NCI-H446 (cell line): Measurements from ENCODE around the gene USP3.
"Not testable (repeated sequence)": the region's sequence is repeated elsewhere in the genome, so short reads cannot be mapped to it uniquely, and the experiment has no call there.

Source experiments
- DNase-seq, 2 experiments: peaks; one replicate each; lab custom pipeline; 2025; lab: John Stamatoyannopoulos, UW

USP3 gene

DNA sequence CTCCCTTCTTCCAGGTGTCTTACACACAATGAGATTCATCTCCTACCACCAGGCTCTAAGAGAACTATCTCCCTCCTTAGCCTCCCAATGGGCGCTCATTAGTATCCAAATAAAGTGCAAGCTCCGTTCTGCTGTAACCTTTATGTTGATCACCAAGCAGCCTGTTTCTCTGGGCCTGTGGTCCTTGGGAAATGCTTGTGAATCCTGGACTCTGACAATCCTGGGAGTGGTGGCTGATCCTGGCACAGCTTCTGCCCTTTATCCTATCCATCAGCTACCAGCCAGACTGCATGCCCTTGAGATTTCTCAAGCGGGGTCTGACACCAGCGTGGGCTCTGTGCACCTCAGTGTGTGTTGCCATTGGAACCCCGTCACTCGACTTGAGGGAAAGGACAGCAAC, 26.1 kb upstream of the USP3 start:
- no peak for DNase-seq

DNA sequence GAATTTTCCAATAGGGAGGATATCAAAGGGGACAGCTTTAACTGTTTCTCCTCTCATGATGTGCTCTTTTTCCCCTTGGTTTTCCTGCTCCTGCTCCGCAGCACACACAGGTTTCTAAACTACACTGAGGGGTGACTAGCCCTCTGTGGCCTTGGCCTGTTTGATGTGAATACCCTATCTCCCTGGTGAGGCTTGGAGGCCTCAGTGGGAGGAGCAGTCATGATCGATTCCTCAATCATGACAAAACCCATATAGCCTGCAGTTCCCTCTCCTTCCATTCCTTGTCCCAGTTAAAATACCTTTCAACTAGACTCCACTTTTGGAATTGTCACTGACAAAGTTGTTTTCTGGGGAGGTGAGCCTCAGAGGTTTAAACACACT, 24.0 kb upstream of the USP3 start:
- DNase-seq, result no peak

DNA sequence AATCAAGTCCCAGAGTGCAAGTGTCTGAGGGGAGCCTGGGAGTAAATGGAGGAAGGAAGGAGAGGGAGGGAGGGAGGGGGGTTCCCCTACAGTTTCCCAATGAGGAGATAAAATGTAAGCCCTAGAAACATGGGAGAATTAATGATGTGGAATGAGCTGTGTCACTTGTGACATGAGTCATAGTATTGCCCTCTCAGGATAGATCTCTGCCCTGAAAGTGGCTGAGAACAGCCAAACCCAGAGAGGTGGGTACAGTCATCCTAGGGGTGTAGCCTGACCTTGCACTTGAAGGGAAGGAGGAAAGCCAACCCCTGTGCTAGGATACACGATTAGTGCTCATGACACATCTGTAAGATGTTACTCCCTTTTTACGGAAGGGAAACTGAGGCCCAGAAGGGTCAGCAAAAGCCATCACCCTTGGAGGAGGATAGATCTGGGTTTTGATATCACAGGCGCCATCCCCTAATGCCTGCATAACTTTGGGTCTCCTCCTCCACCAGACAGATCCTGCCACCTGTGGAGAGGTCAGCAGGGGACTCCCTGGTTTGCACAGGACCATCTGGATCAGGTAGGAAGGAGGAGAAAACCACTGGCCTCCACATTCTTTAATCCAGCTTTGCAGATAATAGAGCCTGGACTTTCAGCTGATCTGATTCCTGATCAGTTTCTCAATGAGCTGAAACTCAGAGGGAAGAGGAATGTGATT, 23.1 kb upstream of the USP3 start:
- DNase-seq, result no peak

DNA sequence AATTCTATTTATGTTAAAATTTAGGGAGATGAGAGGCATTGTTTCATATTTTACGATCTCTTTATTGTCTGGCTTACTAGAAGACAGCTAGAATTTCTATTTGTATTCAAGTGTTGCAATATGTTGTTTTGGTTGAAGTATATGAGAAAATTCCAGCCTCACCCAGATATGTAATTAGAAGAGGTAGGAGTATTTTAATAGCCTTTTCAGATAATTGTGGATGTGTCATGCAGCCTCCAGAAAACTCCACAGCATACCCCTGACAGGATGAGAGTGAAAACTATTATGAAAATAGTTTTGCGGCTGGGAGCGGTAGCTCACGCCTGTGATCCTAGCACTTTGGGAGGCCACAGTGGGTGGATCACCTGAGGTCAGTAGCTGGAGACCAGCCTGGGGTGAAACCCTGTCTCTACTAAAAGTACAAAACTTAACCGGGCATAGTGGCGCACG, 21.5 kb upstream of the USP3 start:
- no peak for DNase-seq

DNA sequence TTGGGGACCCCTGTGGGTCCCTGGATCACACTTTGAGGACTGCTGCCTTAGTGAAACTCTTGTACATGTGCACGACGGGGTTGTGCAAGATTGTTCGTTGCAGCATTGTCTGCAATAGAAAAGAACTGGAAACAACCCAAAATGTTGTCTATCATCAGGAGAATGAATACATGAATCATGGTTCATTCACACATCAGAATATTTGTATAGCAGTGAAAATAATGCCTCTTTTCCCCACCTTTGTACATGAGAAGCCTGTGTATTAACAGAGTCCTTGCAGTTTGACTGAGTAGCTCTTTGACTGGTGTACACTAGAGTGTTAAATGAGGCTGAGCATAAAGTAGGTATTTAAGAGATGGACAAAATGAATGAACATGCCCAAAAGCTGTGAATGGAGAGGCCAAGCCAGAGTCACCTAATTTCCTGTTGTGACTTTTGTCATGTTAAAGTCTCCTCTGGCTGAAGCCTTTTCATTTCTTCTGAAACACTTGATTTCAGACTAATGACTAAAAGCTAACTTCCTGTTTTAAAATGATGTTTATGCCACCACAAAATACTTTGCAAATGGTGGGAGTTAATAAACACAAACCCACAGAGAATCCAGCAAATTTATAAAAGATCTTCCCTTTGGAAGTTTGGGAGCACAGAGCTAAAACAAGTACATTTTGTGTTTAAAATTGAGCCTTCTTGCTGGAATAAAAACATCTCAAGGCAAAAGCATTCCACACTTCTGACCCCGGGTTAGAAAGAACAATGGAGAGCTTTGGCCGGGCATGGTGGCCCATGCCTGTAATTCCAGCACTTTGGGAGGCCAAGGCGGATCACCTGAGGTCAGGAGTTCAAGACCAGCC, 20.6 kb upstream of the USP3 start:
- no peak for DNase-seq

DNA sequence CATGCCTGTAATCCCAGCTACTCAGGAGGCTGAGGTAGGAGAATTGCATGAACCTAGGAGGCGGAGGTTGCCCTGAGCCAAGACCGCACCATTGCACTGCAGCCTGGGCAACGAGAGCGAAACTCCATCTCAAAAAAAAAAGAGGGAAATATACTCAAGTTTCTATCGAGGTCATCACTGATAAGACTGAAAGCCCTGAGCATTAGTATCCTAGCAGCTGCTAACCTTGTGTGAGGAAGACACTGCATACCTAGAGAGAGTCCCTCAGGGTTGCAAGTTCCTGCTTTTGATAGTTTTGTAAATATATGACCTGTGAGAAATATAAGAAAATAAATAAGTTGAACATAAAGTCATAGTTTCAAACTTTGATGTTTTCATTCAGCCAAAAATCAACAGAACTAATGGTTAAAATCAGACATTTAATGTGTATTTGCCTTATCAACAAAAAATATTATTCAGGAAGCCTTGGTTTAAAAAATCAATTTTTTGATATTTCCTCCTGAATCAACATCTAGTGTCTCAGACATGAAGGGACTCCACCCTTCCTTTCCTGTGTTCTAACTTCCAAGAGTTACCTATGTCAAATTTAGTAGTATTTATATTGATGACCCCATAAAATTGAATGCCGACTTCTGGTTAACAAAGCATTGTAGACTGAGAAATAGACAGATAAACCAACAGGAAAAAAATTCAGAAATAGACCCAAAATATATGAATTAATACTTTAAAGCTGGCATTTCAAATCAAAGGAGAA, 19.8 kb upstream of the USP3 start:
- DNase-seq, result no peak

DNA sequence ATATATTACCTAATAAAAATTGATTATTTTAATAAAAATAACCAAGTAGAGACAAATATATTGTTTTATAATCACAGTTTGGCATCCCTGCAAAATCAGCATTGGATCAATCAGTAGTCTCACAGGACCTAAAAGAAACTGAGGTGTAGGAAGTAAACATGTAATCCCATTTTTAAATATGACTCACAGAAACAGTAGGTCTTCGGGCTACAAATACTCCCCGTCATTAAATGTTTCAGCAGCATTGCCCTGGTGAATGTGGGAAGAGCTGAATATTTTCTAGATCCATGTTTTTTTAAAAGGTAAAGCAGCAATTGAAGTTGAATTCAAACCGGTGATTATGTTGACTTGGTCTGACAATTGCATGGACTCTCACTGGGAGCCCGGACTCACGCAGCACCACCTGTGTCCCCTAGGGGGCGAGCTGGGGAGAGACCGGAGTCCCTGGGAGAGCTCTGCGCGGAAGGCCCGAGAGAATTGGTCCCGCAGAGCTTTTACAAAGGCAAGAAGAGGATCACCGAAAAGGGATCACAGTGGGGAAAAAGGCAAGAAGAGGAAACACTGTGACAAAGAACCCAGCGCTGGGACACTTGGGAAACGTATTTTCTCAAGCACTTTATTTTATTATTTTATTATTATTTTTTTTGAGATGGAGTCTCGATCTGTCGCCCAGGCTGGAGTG, 17.2 kb upstream of the USP3 start:
- peak in 1 of 2 experiments; percentile 72 for DNase-seq

DNA sequence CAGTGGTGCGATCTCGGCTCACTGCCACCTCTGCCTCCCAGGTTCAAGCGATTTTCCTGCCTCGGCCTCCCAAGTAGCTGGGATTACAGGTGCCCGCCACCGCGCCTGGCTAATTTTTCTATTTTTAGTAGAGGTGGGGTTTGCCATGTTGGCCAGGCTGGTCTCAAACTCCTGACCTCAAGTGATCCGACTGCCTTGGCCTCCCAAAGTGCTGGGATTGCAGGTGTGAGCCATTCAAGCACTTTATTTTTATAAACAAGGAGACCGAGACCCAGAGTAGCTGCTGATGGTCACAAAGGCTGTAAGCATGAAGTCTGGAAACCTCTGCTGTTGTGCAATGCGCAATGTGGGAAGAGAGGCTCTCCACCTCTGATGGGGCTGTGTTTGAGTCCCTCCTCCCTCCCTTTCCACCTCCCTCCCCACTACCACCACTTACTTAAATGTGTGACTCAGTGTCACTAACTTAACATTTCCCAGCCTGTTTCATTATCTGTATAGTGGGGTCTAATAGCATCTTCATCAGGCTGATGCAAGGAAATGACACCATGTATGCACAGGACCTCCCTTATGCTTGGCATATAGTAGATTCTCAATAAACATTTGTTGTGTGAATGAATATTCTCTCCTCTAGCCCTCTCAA, 16.5 kb upstream of the USP3 start:
- not testable (repeated sequence) for DNase-seq

DNA sequence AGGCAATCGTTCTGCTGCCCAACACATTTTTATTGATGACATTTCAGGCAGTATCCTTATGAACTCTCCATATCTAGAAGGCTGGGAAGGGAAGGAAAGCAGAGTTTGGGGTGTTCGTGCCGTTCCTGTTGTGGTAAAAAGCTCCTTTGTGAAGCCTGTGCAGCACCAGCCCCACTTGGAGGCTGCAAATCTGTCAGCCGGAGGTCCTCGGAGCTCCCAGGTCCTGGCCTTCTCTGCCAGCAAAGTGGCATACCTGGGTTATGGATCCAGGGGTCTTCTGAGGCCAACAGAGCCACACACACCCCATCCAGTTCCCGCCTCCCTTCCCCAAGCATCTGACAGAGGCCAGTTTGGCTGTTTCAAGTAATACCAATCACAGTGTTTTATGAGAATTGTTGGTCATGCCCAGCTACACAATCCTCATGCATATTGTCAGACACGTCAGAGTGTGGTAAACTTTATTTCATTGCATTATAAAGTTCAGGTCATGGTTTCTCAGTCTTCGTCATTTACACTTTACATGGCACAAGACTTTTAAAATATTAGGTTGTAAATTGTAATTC, 15.9 kb upstream of the USP3 start:
- no peak for DNase-seq

DNA sequence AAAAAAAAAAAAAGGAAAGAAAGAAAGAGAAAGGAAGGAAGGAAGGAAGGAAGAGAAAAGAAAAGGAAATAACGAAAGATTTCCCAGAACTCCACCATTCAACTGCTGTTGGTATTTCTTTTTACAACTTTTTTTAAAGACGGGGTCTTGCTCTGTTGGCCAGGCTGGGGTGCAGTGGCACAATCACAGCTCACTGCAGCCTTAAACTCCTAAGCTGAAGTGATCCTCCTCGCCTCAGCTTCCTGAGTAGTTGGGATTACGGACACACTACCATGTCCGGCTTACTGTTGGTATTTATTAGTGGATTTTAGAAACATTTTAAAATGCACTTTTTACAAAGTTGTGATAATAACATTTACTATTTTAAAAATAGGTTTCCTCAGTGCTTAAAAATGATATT, 15.0 kb upstream of the USP3 start:
- DNase-seq, result no peak

DNA sequence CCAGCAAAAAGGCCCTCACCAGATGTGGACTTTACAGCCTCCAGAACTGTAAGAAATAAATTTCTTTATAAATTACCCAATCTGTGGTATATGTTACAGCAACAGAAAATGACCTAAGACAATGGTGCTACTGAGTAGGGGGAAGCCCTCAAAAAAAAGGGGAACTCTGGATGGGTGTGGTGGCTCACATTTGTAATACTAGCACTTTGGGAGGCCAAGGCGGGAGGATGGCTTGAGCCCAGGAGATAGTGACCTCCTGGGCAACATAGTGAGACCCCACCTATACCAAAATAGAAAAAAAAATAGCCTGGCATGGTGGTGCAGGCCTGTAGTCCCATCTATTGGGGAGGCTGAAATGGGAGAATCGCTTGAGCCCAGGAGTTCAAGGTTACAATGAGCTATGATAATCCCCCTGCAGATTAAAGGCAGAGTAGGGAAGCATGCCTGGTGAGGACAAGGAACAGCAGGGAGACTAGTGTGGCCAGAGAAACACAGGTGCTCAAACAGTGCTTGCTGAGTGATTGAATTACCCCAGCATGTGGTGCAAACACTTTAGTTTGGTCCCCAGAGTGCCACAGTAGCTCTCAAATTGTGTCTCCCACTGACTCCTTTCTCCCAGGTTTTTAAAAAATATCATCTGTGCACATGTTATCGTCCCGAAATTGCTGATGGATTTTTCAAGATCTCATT, 13.9 kb upstream of the USP3 start:
- DNase-seq, result no peak

DNA sequence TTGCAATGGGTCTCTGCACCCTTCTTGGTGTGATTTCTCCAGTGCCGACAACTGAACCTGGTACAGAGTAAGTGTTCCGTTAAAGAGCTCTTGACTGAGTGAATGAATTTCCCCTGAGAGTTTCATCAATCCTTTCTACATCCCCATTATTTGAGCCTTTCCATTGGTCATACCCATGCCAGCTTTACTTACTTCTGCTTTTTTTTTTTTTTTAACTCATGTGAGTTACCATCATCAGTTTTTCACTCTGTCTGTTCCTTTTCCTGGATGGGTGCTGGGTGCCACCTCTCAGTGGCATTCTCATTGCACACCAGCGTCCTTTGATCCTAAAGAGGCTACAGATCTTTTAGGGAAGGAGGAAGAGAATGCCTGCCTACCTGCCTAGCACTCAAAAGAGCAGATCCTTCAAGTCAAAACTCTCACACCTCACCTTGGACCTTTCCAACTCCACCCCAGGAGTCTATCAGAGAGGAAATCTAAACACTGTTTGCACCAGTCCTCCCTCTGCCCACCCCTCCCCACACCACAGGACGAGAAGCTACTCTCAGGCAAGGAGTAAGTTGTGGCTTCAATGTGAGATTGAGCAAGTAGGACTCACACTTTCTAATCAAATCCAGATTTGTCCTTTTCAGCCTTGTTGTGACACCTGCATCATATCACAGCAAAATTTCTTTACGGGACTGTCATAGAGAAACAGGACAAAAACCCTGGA, 13.1 kb upstream of the USP3 start:
- DNase-seq, result no peak

DNA sequence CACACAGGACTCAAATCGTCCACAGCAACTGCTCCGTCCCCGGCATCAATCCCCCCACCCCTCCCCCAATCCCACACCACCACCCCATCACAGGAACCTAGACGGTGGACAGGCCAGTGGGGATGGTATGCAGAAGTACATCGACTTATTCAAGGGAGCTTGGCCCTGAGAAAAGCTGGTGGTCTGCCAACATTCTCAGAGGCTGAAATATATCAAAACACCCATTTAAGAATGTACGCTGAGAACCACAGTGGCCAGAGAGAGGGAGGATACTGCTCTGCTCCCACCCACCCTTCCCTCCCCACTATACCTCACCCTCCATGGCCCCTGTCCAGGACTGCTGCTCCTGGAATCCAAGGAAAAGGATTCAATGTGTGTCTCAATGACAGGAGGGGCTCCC, 12.4 kb upstream of the USP3 start:
- no peak for DNase-seq

DNA sequence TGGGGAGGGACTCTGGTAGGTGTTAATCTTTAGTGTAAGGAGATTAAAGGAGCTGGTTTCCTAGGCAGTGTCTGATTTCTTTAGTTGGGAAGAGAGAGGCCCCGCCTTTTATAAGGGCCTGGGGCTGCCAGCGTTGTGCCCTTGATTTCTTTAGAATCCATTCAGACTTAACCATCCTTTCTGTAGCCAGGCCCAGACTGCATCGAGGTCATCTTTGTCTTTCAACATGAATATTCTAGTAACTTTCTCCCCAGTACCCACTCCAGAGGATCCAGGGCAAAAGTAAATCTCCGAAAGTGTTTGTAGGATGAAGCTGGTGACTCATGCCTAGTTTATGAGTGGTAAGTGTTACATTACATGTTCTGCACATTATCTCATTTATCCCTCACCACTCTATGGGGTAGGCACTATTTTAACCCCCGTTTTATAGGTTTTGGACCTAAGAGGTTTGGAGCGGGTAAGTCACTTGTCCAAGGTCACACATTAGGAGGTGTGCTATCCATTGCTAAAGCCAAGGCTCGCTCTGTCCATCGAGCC, 11.8 kb upstream of the USP3 start:
- DNase-seq, result no peak

DNA sequence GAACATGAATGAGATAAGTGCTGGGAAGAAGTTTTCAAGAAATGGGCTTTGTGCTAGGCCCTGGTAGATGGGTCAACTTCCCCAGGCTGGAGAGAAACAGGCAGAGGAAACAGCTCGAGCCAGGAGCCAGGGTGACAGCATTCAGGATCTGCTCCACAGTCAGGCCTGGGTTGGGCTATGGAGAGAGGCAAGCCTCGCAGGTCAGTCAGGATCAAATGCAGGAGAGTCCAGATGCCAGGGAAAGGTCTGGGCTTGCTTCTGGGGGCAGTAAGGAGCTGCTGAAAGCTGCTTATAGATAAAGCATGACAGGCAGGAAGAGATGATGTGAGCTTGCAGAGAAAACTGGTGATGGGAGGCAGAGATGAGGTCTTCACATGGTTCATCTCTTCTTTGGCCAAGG, 11.0 kb upstream of the USP3 start:
- DNase-seq, result no peak

DNA sequence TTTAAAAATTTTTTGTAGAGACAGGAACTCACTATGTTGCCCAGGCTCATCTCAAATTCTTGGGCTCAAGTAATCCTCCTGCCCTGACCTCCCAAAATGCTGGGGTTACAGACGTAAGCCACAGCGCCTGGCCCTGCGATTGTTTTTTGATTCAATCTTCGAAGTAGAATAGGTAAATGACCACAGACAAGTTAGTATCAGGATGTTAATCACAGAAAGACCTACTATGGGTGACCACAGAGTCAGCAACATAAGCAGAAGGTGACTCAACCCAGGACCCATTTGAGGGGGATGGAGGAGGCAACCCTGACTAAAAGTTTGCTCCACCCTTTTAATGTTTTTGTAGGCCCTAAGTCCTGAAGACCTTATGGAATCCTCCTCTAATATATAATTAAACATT, 10.0 kb upstream of the USP3 start:
- no peak for DNase-seq

DNA sequence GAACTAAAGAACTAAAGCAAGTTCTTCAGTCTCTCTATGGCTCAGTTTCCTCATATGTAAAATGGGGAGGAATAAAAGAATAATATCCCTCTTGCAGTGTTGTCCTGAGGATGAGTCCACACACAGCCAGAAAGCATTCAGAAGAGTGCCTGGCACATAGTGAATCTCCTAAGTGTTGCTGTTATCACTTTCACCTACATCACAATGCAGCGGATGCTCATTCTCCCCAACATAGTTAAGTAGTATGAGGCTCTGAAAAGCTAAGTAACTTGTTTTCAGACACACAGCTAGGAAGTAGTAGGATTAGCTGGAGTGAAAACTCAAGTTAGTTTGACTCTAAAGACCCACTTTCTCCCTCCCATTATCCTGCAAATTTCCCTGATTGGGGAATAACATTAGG, 9.1 kb upstream of the USP3 start:
- DNase-seq, result no peak

DNA sequence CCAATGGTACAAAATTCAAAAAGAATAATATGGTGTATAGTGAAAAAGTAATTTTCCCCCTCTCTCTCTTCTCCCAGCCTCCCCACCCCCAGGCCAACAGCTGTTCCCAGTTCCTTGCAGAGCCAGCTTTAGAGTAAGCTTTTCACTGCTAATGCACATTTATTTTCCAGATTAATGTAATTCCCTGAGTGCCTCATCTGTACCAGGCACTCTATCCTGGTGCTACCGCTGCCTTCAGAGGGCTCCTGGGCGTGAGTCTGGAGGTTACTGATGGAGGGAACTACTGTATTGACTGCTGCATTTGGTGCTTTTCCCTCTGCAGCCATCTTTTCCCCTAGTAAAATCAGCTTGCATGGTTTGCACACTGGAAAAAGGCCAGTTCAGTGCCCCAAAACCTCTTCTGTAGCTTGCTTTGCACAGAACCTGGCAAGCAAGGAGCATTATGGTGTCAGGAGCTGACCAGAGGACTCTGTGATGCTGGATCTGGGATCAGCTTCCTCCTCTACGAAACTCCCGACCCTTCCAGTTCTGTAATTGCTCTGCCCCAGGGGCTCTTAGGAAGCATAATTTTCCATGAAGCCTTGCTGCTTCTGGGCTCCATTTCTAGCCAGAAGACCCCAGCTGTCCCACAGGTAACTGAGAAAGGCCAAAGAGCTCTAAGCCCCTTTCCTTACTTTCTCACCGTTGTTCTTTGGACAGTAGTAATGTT, 8.5 kb upstream of the USP3 start:
- DNase-seq, result no peak
